HEK293 (cell line): ENCODE data around the gene LIN52.

ENCODE experiments used
- CTCF ChIP-seq: fragments of 450-650 bp; formaldehyde crosslinking; IDR thresholded peaks from 2 replicates; pipeline ENCODE4 v1.5.1; 2016; ENCODE audit warnings: missing biosample characterization, missing genetic modification characterization
- KLF10 ChIP-seq: fragments of 450-650 bp; IDR thresholded peaks from 2 replicates; pipeline ENCODE4 v1.5.1; 2018; ENCODE audit warnings: missing biosample characterization, mild to moderate bottlenecking, missing genetic modification characterization
- REPIN1 ChIP-seq: fragments of 450-650 bp; formaldehyde crosslinking; IDR thresholded peaks from 2 replicates; pipeline ENCODE4 v1.5.1; 2017; ENCODE audit warnings: missing biosample characterization, missing genetic modification characterization, low read depth
- REST ChIP-seq: fragments of 450-650 bp; formaldehyde crosslinking; IDR thresholded peaks from 2 replicates; pipeline ENCODE4 v1.5.1; 2016; ENCODE audit warnings: missing biosample characterization, missing genetic modification characterization
- ZNF792 ChIP-seq: fragments of 450-650 bp; formaldehyde crosslinking; IDR thresholded peaks from 2 replicates; pipeline ENCODE4 v1.5.1; 2016; ENCODE audit warnings: missing biosample characterization, missing genetic modification characterization

- TF ChIP-seq ZNF792 (tag by site-specific recombination) (no peak), CTCF (tag by site-specific recombination) (no peak), REST (tag by site-specific recombination) (no peak), KLF10 (tag by site-specific recombination) (no peak), REPIN1 (no peak)
These were observed 164.9 kb downstream of the LIN52 start for GRCh38 chr14:74249433-74250375.
